NCI-H524 treated with DMSO at 0.1 percent for 48 hours (cell line): ENCODE measurements around the gene PRIM2.
"Not testable (repeated sequence)": the region's sequence is repeated elsewhere in the genome, so short reads cannot be mapped to it uniquely, and the experiment has no call there.

Experiments
- DNase-seq: peaks from one replicate; lab custom pipeline; 2025; lab: John Stamatoyannopoulos, UW

The PRIM2 gene

DNA sequence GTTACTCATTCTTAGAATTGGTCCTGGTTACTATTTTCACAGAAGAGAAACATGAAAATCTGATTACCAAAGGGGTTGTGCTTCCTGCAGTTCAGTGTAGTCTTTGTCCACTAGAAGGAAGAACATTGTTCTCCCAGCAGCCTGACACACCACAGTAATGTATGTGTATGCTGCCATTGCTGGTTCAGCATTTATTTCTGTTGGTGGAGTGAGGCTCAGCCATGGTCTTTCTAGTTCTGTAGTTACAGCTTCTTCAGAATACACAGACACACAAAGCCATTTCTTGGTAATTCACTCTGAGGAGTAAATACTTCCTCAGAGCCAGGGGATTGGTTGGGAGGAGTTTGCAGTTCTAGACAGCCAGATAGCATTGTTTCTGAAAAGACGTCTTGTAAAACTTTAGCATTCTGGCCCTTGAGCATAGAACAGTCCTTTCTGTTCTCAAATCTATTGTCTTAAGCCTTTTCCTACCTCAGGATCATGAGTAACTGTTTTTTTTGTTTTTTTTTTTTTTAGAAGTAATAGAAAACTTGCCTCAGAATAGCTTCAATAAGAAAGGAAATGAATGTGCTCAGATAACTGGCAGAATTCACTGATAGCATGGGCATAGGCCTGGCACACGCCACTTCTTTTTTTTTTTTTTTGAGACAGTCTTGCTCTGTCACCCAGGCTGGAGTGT, 128.5 kb downstream of the PRIM2 start:
- DNase-seq, result not testable (repeated sequence)

DNA sequence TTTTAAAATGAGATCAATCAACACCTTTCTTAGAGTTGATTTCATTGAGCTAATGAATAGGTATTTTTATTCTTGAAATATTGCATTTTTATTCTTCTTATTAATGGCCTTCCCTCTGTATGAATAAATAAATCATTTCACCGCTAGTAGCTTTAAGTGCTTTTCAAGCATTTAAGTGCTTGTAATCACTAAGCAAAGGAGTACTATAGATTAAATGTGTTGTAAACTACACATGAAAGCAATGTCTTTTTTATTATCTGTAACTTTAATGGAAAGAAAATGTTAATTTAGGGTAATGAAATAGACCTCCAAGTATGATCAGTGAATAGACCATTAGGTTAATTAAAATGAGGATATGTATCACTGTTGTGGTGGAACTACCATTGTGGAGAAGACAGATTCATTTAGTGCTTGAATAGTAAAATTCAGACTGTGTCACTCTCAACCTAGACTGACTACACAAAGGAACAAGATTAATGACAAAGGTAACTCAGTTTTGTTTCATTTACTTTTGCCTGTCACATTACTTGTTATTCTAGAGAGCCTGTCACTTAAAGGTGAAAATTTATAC, 132.2 kb downstream of the PRIM2 start:
- not testable (repeated sequence) for DNase-seq

DNA sequence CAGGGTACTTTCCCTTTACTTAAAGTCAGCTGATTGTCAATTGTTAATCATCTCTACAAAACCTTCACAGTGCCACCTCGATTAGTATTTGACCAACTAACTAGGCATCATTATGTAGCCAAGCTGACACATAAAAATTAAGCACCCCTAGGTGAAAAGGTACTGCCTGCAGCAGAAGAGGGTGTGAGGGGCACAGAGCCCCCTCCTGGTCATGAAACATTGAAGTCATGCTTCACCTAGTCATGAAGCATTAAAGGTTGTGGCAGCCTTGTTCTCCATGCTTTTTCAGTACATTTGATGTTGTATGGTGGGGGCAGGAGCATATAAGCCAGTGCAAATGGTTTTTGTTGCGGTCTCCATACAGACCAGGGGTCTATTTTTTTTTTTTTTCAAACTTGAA, 142.4 kb downstream of the PRIM2 start:
- DNase-seq, result not testable (repeated sequence)

DNA sequence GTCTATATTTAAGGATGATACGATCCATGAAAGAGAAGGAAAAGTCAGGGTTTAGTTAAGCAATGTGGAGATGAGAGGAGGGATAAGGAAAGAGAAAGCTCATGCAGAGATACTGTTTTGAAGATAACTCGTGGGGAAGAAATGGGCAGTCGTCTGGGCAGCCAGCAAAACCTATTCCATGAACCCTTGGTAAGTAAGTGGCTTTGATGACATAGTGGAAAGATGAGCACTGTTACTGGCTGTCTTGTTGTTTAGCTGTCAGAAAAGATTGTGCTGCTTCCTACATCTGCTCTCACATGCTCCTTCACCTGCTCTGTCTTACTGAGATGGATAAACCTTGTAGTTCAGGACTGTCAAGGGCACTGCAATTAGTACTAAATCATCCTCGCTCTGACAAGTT, 143.6 kb downstream of the PRIM2 start:
- DNase-seq, result not testable (repeated sequence)

DNA sequence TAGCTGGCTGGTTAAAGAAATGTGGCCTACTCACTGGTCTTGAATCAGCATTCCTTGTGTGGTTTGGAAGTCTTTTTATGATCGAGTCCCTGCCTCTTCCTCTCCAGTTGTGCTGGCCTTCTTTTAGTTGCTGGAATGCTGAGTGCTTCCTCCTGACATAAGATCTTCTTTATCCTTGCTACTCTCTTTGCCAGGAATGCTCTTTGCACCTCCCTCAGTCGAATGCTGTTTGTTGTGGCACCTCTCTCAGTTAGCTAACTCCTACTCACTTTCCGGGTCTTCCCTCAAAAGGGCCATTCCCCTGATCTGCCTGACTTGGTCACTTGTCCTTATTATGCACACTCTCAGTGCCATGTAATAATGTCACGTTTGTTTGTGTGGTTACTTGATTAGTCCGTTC, 146.4 kb downstream of the PRIM2 start:
- not testable (repeated sequence) for DNase-seq

DNA sequence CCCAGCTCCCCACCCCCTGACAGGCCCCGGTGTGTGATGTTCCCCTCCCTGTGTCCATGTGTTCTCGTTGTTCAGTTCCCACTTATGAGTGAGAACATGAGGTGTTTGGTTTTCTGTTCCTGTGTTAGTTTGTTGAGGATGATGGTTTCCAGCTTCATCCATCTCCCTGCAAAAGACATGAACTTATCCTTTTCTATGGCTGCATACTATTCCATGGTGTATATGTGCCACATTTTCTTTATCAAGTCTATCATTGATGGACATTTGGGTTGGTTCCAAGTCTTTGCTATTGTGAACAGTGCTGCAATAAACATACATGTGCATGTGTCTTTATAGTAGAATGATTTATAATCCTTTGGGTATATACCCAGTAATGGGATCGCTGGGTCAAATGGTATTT, 148.5 kb downstream of the PRIM2 start:
- DNase-seq, result not testable (repeated sequence)

DNA sequence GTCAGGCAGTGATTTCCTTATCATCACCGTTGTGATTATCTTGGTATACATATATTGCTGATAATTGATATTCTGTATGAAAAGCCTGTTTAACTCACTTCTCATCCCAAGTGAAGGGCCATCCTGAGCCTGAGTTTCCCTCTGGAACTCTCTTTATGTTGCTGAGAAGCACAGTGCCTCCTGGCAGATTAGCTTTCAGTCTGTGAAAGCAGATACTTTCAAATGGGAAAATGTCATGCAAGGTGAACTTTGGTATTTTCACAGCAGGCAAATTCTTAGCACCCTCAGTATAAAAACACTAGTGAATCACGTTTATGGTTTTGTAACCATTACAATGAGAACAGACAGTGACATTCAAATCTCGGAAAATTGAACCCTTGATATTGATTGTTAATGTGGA, 151.6 kb downstream of the PRIM2 start:
- DNase-seq, result no peak

DNA sequence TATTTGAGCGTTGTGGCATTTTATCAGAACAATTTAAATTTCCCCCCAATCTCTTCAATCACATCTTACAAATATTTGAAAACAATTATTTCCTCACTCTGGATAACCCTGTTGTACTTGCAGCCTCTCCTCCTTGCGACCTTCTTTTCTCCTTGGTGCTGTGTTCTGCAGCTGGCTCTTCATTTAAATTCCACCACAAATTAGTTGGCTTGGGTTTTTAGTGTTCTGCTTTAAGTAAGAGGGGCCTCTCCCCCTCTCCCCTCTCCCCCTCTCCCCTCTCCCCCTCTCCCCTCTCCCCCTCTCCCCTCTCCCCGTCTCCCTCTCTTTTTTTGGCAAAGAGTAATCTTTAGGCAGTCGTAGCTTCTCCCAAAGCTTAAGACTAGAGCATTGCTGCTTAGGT, 152.7 kb downstream of the PRIM2 start:
- DNase-seq, result not testable (repeated sequence)

DNA sequence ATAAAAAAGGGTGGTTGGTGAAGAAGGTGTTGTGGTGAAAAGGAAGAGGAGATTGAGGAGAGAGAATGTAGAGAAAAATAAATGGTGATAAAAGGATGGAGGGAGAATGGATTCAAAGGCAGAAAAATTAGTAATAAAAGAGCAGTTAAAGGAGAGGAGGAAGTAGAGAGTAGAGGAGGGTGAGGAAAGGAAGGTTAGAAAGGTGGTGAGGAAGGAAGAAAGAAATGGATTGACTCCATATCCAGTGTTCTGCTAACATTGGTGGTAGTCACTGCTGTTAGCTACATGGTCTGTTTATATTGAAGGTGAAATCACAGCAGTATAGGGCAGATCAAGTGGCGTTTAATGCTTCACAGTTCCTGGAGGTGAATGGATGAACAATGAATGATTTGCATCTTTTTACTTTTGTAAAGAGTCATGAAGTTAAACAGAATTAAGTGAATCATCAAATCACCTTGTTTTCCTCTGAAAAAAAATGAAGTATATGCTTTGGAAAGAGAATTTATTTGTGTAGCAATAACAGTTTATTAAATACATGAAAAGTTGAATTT, 154.0 kb downstream of the PRIM2 start:
- not testable (repeated sequence) for DNase-seq

DNA sequence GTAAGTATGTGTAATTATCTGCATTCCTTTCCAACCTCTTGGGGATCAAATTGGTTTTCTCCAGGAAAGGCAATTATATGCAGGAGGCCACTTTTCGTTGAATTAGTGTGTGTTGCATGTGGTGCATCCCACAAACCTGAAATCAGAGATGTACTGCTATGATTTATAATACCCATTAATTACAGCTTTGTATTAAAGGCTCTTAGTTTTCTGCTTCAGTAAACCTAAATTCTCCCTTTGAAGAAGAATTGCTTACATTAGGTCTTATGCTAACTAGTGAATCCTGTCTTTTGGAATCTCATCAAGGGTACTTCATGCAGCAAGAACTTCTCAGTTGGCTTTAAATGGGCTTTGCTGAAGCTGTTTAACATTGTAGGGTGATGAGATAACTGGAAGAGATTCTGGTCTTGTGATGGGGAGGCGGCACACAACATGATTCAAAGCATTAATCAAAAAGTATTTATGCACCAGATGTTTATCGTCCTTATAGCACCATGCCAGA, 155.5 kb downstream of the PRIM2 start:
- DNase-seq, result peak; percentile 5

DNA sequence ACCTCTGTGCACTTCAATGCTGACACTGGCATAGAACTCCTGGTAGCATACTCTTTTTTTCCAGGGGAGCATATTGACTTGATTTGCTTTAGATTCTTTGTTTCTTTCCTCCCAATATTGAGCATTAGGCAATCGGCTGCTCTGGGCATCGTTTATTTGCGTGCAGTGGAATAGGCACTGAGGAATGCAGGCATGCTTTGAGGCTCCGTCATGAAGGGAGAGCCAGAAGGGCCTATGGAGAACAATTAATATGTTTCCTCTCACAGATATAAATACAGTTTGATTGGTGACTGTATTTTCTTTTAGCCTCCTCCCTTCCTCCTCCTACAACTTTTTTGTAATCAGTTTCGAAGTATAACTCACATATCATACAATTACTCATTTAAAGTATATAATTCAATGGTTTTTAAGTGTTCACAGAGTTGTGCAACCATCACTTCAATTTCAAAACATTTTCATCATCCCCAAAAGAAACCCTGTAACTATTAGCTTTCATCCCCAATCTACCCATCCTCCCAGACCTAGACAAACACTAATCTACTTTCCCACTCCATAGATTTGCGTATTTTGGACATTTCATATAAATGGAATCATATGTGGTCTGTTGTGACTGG, 157.5 kb downstream of the PRIM2 start:
- DNase-seq, result not testable (repeated sequence)

DNA sequence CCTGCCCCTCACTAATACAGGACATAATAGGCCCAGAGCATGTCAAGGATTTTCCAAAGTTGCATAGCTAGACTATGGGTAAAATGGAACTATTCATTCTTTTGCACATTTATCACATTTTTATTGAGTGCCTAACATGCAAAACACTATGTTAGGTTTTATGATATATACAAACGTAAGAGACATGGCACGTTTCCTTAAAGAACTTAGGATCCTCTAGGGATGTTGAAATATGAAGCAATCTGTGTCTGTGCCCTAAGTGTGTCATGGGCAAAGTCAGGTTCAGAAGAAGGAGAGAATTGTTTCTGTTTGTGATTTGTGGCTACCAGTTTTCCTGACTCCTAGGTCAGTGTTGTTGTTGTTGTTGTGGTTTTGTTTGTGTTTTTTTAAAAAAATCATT, 158.2 kb downstream of the PRIM2 start:
- not testable (repeated sequence) for DNase-seq

DNA sequence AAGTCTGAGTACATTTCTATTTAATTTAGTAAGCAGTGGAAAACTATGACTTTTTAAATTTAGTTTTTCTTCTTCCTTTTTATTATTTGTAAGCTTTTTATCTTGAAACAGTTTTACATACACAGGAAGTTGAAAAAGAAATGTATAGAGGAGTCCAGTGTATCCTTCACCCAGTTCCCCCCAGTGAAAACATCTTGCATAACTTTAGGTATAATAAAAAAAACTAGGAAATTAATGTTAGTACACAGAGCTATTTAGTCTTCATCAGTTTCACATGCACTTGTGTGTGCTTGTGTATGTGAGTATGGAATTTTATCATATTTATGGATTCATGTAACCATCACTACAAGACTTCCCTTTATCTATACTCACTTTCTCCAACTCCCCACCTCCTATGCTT, 162.8 kb downstream of the PRIM2 start:
- not testable (repeated sequence) for DNase-seq

DNA sequence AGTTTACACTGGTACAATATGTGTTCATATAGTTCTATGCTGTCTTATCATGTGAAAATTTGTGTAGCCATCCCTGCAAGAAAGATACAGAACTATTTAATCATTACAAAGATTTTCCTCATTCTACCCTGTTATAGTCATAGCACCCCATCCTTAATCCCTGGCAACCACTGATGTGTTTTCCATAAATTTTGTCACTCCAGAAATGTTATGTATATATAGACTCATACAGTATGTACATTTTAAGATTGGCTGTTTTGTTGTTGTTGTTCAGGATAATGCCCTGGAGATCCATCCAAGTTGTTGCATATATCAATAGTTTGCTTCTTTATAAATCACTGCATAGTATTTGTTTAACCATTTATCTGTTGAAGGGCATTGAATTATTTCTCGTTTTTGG, 163.7 kb downstream of the PRIM2 start:
- not testable (repeated sequence) for DNase-seq

DNA sequence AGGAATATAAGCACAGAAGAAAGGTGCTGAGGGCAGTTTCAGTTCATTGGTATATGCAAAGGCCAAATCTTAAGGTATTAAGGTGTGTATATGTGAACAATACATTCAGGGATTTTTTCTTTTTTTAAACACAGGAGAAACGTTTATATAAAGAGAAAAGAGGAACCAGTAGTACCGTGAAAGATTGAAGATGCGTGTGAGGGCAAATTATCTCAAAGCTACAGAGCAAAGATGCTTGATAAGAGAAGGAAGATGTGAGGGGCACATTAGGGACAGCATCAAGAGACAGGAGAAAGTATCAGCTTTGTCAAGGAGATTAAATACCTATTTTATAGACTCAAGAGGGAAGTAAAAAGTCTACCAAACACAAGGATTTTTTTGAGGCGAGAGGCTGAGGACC, 165.0 kb downstream of the PRIM2 start:
- not testable (repeated sequence) for DNase-seq

DNA sequence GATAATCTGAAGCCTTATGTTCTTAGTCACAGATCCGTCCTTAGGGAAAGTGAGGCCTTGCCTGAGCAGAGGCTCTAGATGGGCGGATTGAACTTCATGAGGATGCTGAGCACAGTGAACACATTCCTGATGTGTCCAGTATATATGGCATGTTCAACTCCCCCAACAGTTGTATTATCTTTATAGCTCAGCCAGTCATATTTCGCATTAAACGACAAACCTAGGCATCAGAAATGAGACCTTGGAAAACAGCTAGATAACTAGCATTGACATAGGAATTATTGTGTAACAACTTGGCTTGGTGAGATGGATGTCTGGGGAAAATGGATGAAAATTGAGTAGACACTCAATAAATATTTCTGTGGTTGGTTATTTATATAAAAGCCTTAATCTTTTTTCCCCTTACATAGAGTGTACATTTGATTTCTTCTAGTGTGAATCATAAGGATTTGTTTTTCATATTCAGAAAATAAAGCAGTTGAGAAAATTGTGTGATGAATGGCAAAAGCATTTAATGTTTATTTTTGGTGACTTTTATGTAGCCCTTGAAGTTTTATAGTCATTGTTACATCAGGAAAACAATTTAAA, 169.2 kb downstream of the PRIM2 start:
- DNase-seq, result not testable (repeated sequence)

DNA sequence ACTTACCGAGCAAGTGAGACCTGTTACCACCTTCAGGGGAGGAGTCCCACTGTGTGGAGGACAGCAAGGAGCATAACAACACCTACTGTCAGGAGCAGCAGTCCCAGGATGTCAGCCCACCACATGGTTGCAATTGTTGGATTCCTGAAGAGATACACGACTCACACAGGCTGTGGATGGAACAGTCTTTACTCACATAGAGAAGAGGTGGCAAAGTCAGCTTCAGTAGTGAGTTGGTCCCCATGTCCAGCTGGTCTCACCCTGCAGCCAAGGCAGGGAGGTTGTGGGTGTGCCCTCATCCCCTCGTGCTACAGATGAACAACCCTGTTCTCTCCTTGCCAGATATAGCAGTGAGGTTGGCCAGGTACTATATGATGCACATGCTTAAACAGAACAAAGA, 171.1 kb downstream of the PRIM2 start:
- DNase-seq, result not testable (repeated sequence)

DNA sequence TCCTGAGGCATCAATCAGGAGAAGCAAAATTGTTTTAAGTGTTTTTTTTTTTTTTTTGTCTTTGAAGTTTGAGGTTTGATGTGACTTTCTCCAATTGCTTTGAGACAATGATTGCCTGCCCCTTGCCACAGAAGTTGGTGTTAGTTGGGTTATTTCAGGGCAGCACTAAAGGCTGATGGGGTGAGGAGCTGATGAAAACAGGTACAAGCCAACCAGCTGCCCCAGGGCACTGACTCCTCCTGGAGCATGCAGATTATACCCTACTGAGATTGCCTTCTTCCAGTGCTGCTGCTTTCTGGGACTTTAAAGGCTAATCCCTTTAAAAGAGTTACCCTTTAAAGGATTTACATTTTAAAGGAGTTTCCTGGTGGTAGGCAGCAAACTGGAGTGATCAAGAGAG, 172.5 kb downstream of the PRIM2 start:
- DNase-seq, result peak; percentile 10

DNA sequence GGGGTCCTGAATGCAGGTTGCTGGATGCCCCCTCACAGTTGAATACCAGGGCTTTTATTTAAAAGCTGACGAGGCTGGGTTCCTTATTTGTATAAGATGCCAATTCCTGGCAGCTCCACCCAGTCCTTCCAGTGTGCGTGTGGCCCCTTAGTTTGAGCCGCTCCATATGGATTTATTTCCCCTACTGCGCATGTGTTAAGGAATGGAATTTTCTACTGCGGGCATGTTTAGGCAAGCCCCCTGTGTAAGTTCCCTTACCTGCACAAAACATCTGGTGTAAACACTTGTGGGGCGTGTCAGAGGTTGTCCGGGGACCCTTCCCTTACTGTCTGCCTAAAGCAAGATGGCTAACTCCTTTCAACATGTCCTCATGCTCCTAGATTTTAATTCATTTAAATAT, 174.4 kb downstream of the PRIM2 start:
- not testable (repeated sequence) for DNase-seq

DNA sequence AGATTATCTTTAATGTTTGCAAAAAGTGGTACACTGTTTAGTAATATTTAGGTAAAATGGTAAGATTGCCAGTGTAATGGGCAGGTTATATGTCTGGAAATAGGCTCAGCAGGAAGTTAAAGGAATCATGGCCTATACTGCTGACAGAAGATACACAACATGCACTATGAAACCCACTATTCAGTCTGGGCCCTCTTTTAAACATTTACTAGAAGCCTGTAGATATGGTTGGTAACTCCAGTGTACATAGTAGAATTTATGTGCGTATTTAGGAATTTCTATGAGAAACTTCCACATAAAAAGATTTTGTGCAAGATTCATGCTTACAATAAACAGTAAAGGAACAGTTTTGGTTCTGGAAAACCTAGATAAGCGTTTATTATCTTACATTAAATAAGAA, 178.8 kb downstream of the PRIM2 start:
- not testable (repeated sequence) for DNase-seq

DNA sequence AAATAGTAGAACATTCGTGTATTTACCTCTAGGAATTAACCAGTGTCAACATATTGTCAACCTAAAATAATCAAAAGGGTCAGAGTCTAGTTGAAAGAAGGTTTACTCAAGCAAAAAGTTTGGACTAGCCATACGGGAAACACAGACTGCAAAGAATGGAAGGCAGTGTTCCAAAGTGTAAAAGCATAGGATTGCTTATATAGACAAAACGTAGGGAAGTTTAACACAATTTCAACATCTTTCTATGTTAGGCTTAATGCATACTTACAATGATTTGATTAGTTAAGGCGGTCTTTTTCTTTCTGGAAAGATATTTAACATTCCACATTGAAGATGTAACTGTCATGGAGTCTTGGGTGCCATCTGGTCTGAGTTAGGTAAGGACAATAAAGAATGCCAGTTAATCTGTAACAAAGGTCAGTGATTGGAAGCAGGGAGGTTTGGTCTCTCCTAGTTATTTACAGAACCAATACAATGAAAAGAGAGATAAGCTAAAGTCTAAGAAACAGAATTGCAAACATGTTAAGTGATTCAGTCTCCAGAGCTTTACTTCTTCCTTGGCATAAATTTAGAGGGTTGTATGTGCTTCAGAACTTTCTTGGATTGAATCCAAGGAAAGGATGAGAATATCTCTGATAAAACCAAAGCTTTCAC, 183.1 kb downstream of the PRIM2 start:
- not testable (repeated sequence) for DNase-seq

DNA sequence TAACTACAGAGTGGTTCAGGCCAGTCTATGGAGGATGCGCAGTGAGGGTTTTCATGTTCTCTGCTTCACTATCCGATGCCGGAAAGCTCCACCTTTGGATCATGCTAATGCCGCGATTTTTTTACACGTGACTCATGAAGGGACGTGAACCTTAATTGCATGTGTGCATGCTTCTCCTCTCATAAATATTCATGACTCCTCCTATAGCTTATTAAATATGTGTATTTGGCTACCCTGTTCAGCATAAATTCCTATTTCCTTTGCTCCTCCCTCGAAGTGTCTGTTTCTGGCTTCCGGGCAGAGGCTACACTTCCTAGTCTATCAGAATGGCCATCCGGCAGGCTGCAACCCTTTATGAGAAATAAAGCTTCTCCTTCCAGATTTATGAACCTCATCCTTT, 185.0 kb downstream of the PRIM2 start:
- not testable (repeated sequence) for DNase-seq
